ENCODE data around the gene DNAJA3. TPM values are rescaled to one million over a fixed set of nuclear protein-coding genes. Genes with fewer than 3 reads are reported as not detected.

The DNAJA3 gene
- total RNA-seq, 1 donor from 2014 or later, result 36.1 TPM

DNA sequence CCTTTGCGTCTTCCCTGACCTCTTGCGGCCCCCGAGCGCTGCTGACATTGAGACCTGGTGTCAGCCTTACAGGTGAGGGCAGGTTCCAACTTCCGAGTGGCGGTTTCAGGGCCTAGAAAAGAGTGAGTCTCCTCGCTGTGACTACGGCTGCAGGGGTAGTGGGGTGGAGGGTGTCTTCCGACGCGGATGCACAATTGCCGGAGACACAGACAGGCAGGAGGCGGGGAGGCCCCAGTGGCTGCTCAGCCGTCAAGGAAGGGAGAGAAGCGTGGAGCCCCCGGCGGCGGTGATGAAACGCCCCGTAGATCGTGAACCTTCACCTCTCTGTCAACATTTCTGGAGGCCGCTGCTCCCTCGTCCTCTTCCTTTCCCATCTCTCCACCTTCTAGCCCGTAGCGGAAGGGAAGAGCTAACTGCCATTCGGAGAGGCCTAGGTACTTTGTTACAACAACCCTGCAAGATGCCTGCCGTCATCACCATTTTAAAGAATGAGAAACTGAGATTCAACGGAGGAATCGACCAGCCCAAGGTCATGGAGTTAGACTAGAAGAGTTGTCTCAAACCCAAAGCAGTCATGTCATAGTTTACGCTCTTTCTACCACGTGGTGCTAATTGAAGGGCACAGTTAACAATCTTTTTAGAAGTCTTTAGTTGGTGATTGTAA, 485 bp downstream of the DNAJA3 start:
- Histone ChIP-seq H3K27me3 (no peaks in the 10 kb centered on the region), H3K4me3 (peak overlapping the region; percentile 97), H3K9me3 (no peaks in the 10 kb centered on the region), H3K36me3 (no peaks in the 10 kb centered on the region), H3K27ac (peak overlapping the region; percentile 98), H3K4me1 (peaks cover 13% of the 10 kb centered on the region)
- intact Hi-C loops (cut with DNase I), result no loop called here
- DNase-seq, result peak; percentile 72
- TF ChIP-seq, protein P1, sequence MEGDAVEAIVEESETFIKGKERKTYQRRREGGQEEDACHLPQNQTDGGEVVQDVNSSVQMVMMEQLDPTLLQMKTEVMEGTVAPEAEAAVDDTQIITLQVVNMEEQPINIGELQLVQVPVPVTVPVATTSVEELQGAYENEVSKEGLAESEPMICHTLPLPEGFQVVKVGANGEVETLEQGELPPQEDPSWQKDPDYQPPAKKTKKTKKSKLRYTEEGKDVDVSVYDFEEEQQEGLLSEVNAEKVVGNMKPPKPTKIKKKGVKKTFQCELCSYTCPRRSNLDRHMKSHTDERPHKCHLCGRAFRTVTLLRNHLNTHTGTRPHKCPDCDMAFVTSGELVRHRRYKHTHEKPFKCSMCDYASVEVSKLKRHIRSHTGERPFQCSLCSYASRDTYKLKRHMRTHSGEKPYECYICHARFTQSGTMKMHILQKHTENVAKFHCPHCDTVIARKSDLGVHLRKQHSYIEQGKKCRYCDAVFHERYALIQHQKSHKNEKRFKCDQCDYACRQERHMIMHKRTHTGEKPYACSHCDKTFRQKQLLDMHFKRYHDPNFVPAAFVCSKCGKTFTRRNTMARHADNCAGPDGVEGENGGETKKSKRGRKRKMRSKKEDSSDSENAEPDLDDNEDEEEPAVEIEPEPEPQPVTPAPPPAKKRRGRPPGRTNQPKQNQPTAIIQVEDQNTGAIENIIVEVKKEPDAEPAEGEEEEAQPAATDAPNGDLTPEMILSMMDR (IDR thresholded peaks at IDR 0.05), result no peak
- peak; percentile 48 for ATAC-seq

DNA sequence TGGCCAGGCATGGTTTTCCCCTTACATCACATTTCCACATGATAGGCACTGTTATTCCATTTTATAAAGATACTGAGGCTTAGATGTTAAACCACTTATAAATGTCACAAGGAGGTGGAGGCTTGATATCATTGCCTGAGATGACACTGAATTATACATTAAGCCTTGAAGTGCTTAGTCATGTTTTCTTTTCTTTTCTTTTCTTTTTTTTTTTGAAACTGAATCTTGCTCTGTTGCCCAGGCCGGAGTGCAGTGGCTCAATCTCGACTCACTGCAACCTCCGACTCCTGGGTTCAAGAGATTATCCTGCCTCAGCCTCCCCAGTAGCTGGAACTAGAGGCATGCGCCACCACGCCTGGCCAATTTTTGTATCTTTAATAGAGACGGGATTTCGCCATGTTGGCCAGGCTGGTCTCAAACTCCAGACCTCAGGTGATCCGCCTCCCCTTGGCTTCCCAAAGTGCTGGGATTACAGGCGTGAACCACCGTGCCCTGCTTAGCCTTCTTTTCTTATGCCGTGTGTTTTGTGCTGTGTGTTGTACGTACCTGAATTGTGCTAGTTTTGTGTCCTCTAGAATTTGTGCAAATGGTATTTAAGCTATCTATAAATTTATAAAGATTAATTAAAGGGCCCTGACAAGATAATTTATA, 1.2 kb downstream of the DNAJA3 start:
- no peaks in the 10 kb centered on the region for H3K9me3 ChIP-seq
- peaks cover 13% of the 10 kb centered on the region for H3K4me1 ChIP-seq
- H3K4me3 ChIP-seq, result peak overlapping the region; percentile 97
- intact Hi-C loops (cut with DNase I), result no loop called here
- ATAC-seq (no peak), DNase-seq (no peak)
- TF ChIP-seq, protein P1 (IDR thresholded peaks at IDR 0.05), result no peak
- H3K27me3 ChIP-seq, result no peaks in the 10 kb centered on the region
- no peaks in the 10 kb centered on the region for H3K36me3 ChIP-seq
- H3K27ac ChIP-seq, result no peak overlapping the region

DNA sequence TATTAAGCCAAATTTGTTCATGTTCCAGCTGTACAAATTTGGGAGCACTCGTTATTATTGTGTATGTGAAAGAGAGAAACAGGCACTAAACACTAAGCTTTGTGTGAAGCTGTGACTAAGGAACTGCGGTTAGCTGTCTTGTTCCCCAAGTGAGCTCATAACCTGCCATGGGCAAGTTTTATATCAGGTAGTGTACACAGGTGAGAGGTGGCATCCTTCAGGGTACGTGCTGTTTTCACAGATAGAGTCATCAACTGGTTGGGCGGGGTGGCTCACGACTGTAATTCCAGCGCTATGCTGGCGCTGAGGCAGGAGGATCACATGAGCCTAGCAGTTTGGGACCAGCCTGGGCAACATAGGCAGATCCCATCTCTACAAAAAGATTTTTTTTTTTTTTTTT, 2.8 kb downstream of the DNAJA3 start:
- DNase-seq (no peak), ATAC-seq (no peak)
- no peaks in the 10 kb centered on the region for H3K27me3 ChIP-seq
- H3K9me3 ChIP-seq, result no peaks in the 10 kb centered on the region
- no peak overlapping the region for H3K4me3 ChIP-seq
- TF ChIP-seq, protein P1 (IDR thresholded peaks at IDR 0.05), result no peak
- H3K27ac ChIP-seq, result no peak overlapping the region
- no peaks in the 10 kb centered on the region for H3K36me3 ChIP-seq
- intact Hi-C loops (cut with DNase I), result no loop called here
- H3K4me1 ChIP-seq, result peaks cover 13% of the 10 kb centered on the region

DNA sequence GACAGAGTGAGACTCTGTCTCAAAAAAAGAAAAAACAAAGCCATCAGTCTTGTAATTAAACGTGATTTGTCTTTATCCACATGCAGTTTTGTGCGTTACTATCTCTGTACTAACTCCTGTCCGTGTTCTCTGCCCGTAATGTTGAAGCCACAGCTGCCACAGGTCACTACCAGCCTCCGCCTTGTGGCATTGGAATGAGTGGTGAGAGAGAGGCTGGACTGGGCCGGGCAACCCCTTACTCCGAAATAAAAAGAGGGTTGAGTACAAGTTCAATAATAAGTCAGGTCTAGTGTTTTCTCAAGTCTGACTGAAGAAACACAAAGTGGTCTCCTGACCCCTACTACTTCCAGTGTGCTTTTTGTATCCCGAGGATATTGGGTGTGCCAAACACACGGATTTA, 5.4 kb downstream of the DNAJA3 start:
- DNase-seq (no peak), ATAC-seq (no peak)
- Histone ChIP-seq H3K36me3 (peaks cover 17% of the 10 kb centered on the region), H3K4me1 (peaks cover 13% of the 10 kb centered on the region), H3K4me3 (no peak overlapping the region), H3K27me3 (no peaks in the 10 kb centered on the region), H3K27ac (no peak overlapping the region), H3K9me3 (no peaks in the 10 kb centered on the region)
- TF ChIP-seq, protein P1 (IDR thresholded peaks at IDR 0.05), result no peak
- intact Hi-C loops (cut with DNase I), result no loop called here

DNA sequence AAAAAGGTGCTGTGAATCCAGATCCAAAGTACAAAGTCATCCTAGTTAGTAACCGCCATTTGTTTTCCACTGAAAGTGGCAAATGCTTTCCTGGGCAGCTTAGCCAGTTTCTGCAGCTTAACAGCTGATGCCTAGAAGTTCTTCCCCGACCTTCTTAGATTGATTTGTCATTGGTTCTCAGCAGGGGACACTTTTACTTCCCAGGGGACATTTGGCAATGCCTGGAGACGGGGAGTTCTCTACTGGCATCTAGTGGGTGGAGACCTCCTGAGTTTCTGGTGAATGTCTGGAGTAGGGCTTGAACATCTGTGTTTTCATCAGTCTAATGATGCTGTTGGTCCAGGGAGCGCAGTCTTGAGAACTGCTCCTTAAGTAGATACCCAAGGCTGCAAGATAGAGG, 7.6 kb downstream of the DNAJA3 start:
- H3K4me3 ChIP-seq, result no peak overlapping the region
- no peaks in the 10 kb centered on the region for H3K4me1 ChIP-seq
- intact Hi-C loops (cut with DNase I), result no loop called here
- H3K36me3 ChIP-seq, result peaks cover 40% of the 10 kb centered on the region
- H3K9me3 ChIP-seq, result no peaks in the 10 kb centered on the region
- H3K27me3 ChIP-seq, result no peaks in the 10 kb centered on the region
- ATAC-seq (no peak), DNase-seq (no peak)
- no peak overlapping the region for H3K27ac ChIP-seq
- TF ChIP-seq, protein P1 (IDR thresholded peaks at IDR 0.05), result no peak

Measured in upper lobe of right lung (tissue), 1 donor.